HUES64 (cell line): ENCODE measurements around the gene CRTC3.

Experiments
- H3K27ac ChIP-seq: 2 replicates; pipeline ENCODE4 v1.7.0; 2013; ENCODE audit warnings: low read depth, low read length, inconsistent platforms
- H3K27me3 ChIP-seq: 2 replicates; pipeline ENCODE4 v1.6.1; 2013; ENCODE audit warnings: mild to moderate bottlenecking, low read length; ENCODE audit not compliant: insufficient read depth
- H3K36me3 ChIP-seq: 2 replicates; pipeline ENCODE4 v1.6.1; 2013; ENCODE audit warnings: mild to moderate bottlenecking, low read length; ENCODE audit not compliant: insufficient read depth
- H3K4me1 ChIP-seq: 2 replicates; pipeline ENCODE4 v1.6.1; 2013; ENCODE audit warnings: mild to moderate bottlenecking, low read length, moderate library complexity; ENCODE audit not compliant: insufficient read depth
- H3K4me3 ChIP-seq: 2 replicates; pipeline ENCODE4 v1.5.1; 2013; ENCODE audit warnings: mild to moderate bottlenecking, low read length, moderate library complexity
- H3K9ac ChIP-seq: 2 replicates; pipeline ENCODE4 v1.6.1; 2013; ENCODE audit warnings: mild to moderate bottlenecking, low read depth, low read length
- H3K9me3 ChIP-seq: 2 replicates; pipeline ENCODE4 v1.6.1; 2013; ENCODE audit warnings: low read depth, low read length; ENCODE audit not compliant: insufficient read depth
- WGBS: fragments of 150-250, 120-280 bp; methylation state at CpG from one replicate; pipeline ENCODE4 v1.1.7; 2013; ENCODE audit warnings: missing lambda C conversion rate; 5-methylcytosine and 5-hydroxymethylcytosine counted together

The CRTC3 gene

GRCh38 chr15:90552162-90552928 lies 22.6 kb downstream of the CRTC3 start:
- Histone ChIP-seq H3K27ac (no peak overlapping the region), H3K4me3 (no peak overlapping the region), H3K36me3 (no peaks in the 10 kb centered on the region), H3K4me1 (no peaks in the 10 kb centered on the region), H3K9ac (no peak overlapping the region), H3K9me3 (no peaks in the 10 kb centered on the region), H3K27me3 (no peaks in the 10 kb centered on the region)
- WGBS, result 93% methylated on average over 8 of the region's 8 CpGs

- Histone ChIP-seq H3K4me1 (no peaks in the 10 kb centered on the region), H3K27me3 (no peaks in the 10 kb centered on the region), H3K9ac (no peak overlapping the region), H3K27ac (no peak overlapping the region), H3K9me3 (no peaks in the 10 kb centered on the region), H3K36me3 (no peaks in the 10 kb centered on the region), H3K4me3 (no peak overlapping the region)
- no CpG with 5 or more reads among the region's 1 CpG for WGBS
Measured at GRCh38 chr15:90552929-90553211, 23.1 kb downstream of the CRTC3 start.

- no peaks in the 10 kb centered on the region for H3K4me1 ChIP-seq
- no peaks in the 10 kb centered on the region for H3K36me3 ChIP-seq
- 97% methylated on average over 4 of the region's 7 CpGs for WGBS
- no peak overlapping the region for H3K4me3 ChIP-seq
- no peaks in the 10 kb centered on the region for H3K27me3 ChIP-seq
- no peak overlapping the region for H3K9ac ChIP-seq
- no peaks in the 10 kb centered on the region for H3K9me3 ChIP-seq
- no peak overlapping the region for H3K27ac ChIP-seq
Measured at GRCh38 chr15:90553248-90553745, 23.6 kb downstream of the CRTC3 start.

GRCh38 chr15:90557186-90558084 lies 27.7 kb downstream of the CRTC3 start:
- H3K9me3 ChIP-seq, result no peaks in the 10 kb centered on the region
- H3K4me3 ChIP-seq, result no peak overlapping the region
- H3K27me3 ChIP-seq, result no peaks in the 10 kb centered on the region
- no peaks in the 10 kb centered on the region for H3K36me3 ChIP-seq
- no peak overlapping the region for H3K9ac ChIP-seq
- H3K4me1 ChIP-seq, result peaks cover 4% of the 10 kb centered on the region; the same call in 1 of the 2 replicates
- H3K27ac ChIP-seq, result no peak overlapping the region
- 84% methylated on average over 12 of the region's 12 CpGs for WGBS

GRCh38 chr15:90558171-90558573 lies 28.4 kb downstream of the CRTC3 start:
- Histone ChIP-seq H3K4me1 (peaks cover 8% of the 10 kb centered on the region; the same call in 1 of the 2 replicates), H3K4me3 (no peak overlapping the region), H3K36me3 (no peaks in the 10 kb centered on the region), H3K9me3 (no peaks in the 10 kb centered on the region), H3K27me3 (no peaks in the 10 kb centered on the region), H3K27ac (no peak overlapping the region), H3K9ac (no peak overlapping the region)
- WGBS, result 84% methylated on average over 4 of the region's 4 CpGs

- no peaks in the 10 kb centered on the region for H3K9me3 ChIP-seq
- H3K4me3 ChIP-seq, result no peak overlapping the region
- H3K4me1 ChIP-seq, result peaks cover 8% of the 10 kb centered on the region; the same call in 1 of the 2 replicates
- no peak overlapping the region for H3K9ac ChIP-seq
- no peaks in the 10 kb centered on the region for H3K27me3 ChIP-seq
- WGBS, result 67% methylated on average over 1 of the region's 1 CpG
- no peaks in the 10 kb centered on the region for H3K36me3 ChIP-seq
- no peak overlapping the region for H3K27ac ChIP-seq
Measured at GRCh38 chr15:90559119-90559518, 29.4 kb downstream of the CRTC3 start.

GRCh38 chr15:90560229-90560776 lies 30.6 kb downstream of the CRTC3 start:
- Histone ChIP-seq H3K27ac (no peak overlapping the region), H3K36me3 (no peaks in the 10 kb centered on the region), H3K9ac (no peak overlapping the region), H3K4me3 (no peak overlapping the region), H3K9me3 (no peaks in the 10 kb centered on the region), H3K4me1 (peaks cover 8% of the 10 kb centered on the region; the same call in 1 of the 2 replicates), H3K27me3 (no peaks in the 10 kb centered on the region)
- 88% methylated on average over 7 of the region's 7 CpGs for WGBS

GRCh38 chr15:90561344-90562244 lies 31.9 kb downstream of the CRTC3 start:
- Histone ChIP-seq H3K27ac (no peak overlapping the region), H3K4me3 (no peak overlapping the region), H3K27me3 (no peaks in the 10 kb centered on the region), H3K36me3 (no peaks in the 10 kb centered on the region), H3K9me3 (no peaks in the 10 kb centered on the region), H3K9ac (no peak overlapping the region), H3K4me1 (peaks cover 8% of the 10 kb centered on the region; the same call in 1 of the 2 replicates)
- WGBS, result 86% methylated on average over 4 of the region's 5 CpGs

- Histone ChIP-seq H3K27me3 (no peaks in the 10 kb centered on the region), H3K9me3 (no peaks in the 10 kb centered on the region), H3K36me3 (no peaks in the 10 kb centered on the region), H3K4me3 (no peak overlapping the region), H3K9ac (no peak overlapping the region), H3K27ac (no peak overlapping the region), H3K4me1 (peaks cover 8% of the 10 kb centered on the region; the same call in 1 of the 2 replicates)
- WGBS, result 87% methylated on average over 5 of the region's 5 CpGs
Measured at GRCh38 chr15:90562669-90563068, 32.9 kb downstream of the CRTC3 start.

GRCh38 chr15:90563463-90563862 lies 33.7 kb downstream of the CRTC3 start:
- 96% methylated on average over 3 of the region's 3 CpGs for WGBS
- Histone ChIP-seq H3K9me3 (no peaks in the 10 kb centered on the region), H3K27ac (no peak overlapping the region), H3K36me3 (no peaks in the 10 kb centered on the region), H3K9ac (no peak overlapping the region), H3K27me3 (no peaks in the 10 kb centered on the region), H3K4me1 (peaks cover 8% of the 10 kb centered on the region; the same call in 1 of the 2 replicates), H3K4me3 (no peak overlapping the region)
